ENCODE data around the gene SYT10.
"Not testable (repeated sequence)": the region's sequence is repeated elsewhere in the genome, so short reads cannot be mapped to it uniquely, and the experiment has no call there.

SYT10 gene, protein sequence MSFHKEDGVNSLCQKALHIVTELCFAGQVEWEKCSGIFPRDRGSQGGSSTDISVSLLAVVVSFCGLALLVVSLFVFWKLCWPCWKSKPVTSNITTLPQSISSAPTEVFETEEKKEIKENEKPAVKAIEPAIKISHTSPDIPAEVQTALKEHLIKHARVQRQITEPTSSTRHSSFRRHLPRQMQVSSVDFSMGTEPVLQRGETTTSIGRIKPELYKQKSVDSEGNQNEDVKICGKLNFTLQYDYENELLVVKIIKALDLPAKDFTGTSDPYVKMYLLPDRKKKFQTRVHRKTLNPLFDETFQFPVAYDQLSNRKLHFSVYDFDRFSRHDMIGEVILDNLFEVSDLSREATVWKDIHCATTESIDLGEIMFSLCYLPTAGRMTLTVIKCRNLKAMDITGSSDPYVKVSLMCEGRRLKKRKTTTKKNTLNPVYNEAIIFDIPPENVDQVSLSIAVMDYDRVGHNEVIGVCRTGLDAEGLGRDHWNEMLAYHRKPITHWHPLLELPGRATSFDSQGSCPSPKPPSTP

GRCh38 chr12:33439587-33440011, at the start of gene SYT10:
SYT10 (minus strand) TSS chr12:33439819; CDS start chr12:33439522, 297 bp downstream.
- DNase-seq, result no peak

- DNase-seq, result no peak
These were observed 48.4 kb upstream of the SYT10 start for GRCh38 chr12:33488036-33488435.

GRCh38 chr12:33486058-33486457, 46.4 kb upstream of the SYT10 start:
- no peak for DNase-seq

GRCh38 chr12:33484161-33484560, 44.5 kb upstream of the SYT10 start:
- DNase-seq, result no peak

DNA sequence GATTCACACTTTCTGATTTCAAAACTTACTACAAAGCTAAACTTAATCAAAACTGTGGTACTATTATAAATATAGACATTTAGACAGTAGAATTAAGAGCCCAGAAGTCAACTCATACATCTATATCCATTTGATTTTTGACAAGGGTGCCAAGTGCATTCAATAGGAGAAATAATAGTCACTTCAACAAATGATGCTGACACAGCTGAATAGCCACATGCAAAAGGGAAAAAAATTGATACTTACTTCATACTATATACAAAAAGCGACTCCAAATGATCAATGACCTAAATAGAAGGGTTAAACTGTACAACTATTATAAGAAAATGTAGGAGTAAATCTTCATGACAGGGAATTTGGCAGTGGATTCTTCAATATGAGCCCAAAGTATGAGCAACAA, 40.7 kb upstream of the SYT10 start:
- no peak for DNase-seq

DNA sequence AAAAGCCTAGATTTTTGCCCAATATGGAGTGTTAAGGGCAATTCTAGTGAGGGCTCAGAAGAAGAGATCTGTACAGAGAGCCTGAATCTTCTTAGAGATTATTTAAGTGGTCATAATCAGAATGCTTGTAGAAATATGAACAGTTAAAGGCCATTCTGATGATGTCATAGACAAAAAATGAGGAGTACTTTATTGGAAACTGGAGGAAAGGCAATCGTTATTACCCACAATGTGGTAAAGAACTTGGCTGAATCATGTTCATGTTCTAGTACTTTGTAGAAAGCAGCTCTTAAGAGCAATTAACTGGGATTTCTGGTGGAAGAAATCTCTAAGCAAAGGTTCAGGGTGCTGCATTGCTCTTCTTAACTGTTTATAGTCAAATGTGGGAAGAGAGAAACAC, 36.4 kb upstream of the SYT10 start:
- no peak for DNase-seq

DNA sequence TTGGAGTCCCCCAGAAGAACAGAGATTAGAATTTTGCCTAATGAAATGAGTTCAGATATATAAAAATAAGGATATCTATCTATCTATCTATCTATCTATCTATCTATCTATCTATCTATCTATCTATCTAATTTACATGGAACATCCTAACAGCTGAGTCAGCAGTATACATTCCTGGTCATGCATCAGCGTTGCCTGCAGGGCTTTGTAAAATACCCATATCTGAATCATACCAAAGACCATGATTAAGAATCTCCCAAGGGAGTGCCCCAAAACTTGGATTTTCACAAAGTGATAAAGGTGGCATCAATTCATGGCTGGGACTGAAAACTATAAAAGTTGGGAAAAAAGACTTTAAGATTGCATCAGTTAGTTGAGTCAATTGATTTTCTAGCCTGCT, 32.7 kb upstream of the SYT10 start:
- no peak for DNase-seq

DNA sequence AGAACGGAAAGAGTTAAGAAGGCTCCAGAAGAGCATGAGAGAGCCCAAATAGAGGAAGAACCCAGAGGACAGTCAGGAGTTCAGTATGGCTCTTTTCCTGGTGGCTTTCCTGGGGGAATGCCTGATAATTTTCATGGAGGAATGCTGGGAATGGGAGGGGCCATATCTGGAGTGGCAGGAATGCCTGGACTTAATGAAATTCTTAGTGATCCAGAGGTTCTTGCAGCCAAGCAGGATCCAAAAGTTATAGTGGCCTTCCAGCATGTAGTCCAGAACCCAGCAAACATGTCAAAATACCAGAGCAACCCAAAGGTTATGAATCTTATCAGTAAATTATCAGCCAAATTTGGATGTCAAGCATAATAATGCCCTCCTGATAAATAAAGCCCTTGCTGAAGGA, 15.5 kb upstream of the SYT10 start:
- DNase-seq, result no peak

DNA sequence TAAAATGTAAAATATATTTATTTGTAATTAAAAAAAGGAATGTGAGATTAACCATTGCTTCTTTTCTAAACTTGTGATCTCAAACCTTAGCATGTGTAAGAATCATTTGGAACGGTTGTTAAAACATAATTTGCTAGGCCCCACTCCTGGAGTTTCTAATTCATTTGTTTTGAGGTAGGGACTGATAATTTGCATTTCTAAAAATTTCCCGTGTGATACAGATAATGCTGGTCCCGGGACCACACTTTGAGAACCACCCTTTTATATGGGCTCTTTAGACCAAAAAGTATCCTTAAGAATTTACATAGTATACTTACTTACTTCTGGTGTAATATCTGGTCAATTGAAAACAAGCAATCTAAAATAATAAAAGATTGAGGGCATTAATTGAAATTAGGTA, 10.9 kb upstream of the SYT10 start:
- DNase-seq, result no peak

DNA sequence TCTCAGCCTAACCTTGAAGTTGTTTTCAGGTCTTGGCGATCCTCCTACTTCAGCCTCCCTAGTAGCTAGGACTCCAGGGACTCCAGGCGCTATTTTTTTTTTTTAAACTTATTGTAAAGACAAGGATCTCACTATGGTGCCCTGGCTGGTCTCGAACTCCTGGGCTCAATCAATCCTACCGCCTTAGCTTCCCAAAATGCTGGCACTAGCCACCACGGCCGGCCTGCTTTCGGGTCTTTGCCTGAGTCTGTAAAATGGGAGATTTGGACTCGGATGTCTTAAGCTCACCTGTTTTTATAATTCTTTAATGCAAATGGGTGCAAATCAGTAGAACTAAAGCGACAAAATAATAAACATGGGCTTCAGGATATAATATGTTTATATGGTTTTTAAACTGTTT, 858 bp upstream of the SYT10 start:
- no peak for DNase-seq

DNA sequence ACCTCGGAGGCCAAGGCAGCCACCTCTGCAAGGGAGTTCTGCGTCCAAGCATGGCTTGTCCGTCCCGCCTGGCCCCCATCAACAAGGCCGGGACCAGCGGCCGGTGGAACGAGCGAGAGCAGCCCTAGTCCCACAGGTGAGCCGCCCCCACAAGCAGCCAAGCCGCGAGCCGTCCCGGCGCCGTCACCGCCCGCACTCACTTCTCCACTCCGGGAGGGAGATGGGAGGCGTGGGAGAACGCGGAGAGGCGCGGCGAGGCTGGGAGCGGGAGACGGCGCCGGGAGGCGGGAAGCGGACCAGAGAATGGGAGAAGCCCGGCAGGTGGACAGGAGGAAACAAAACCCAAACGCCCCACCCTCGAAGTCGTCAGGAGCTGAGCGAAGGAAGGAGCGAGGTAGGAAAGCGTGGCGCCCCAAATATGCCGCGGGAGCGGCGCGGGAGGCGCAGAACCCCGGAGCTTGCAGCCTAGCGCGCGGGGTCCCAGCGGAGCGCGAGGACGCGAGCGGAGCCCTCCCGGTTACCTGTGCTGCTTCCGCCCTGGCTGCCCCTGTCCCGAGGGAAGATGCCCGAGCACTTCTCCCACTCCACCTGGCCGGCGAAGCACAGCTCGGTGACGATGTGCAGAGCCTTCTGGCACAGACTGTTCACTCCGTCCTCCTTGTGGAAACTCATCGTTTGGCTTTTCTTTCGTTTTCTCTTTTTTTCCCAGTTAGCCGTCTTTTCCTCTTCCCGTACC, 600 bp downstream of the SYT10 start:
- DNase-seq, result no peak

- no peak for DNase-seq
These were observed 1.4 kb downstream of the SYT10 start for GRCh38 chr12:33438025-33438772.

GRCh38 chr12:33437598-33437997, 2.0 kb downstream of the SYT10 start:
- no peak for DNase-seq

DNA sequence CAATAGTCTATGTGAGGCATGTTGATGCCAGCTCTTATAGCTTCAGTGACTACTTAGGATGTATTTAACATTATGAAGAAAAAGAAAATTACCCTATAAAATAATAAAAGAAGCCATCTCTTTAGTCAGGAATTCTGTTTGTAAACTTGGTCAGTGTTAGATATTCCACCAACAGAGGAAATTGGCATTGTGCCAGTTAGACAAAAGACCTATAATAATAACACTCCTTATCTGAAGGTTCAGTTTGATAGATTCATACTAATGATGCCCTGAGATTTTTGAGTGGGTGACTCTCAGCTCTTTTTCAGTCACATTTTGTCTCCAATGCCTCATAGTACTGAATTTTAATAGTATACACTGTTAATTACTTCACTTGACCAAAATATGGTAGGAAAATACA, 6.6 kb downstream of the SYT10 start:
- DNase-seq, result no peak

DNA sequence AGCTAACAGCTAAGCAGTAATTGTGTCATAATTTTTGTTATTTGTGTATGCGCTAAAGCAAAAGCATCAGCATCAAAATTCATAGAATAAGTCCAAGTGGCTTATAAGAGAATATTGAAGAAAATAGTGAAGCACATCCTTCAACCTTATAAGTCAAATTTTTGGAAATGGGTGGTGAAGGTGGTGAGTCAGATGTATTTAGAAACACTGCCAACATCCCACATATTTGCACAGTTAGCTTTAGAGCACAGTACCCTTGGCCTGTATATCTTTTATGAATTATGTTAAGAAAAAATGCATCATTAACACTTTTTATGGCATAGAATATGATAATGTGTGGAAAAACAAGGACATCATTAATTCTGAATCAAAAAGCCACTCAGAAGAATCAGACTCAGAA, 8.0 kb downstream of the SYT10 start:
- no peak for DNase-seq

- DNase-seq, result no peak
These were observed 10.2 kb downstream of the SYT10 start for GRCh38 chr12:33429468-33429867.

DNA sequence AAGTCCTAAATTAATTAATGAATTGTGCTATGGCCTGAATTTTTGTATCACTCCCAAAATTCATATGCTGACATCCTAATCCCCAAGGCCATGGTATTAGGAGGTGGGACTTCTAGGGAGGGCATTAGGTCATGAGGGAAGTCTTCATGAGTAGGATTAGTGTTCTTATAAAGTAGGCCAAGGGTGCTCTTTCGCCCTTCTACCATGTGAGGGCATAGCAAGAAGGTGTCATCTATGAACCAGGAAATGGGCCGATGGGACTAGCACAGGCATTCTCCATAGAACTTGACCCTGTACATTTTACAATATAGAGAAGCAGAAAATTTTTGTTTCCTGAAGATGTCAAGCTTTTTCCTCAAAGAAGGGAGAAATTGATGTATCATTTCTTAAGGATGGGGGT, 12.5 kb downstream of the SYT10 start:
- no peak for DNase-seq

DNA sequence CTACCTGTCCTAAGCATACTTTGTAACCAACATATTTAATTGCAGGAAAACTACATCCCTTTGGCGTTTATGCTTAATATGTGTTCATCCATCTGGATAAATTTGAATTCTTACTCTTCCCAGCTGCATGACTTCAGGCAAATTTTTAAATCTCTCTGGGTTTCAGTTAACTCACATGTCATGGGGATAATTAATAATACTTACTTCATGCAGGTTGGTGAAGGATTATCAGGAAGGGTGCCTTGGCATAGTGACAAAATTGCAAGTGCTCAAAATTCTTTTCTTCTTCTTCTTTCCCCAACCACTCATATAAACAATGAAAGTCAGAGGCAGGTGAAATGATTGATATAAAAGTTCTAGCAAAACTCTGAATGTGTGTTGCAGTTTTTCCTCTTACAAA, 15.9 kb downstream of the SYT10 start:
- no peak for DNase-seq

DNA sequence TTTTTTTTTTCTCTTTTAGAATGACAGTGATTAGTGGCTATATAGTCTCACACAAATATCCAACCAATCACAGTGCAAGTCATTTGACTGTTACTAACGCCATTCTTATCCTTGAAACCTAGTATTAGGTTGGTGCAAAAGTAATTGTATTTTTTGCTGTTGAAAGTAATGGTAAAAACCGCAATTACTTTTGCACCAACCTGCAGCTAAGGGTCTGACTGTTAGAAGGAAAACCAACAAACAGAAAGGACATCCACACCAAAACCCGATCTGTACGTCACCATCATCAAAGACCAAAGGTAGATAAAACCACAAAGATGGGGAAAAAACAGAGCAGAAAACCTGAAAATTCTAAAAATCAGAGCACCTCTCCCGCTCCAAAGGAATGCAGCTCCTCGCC, 27.2 kb downstream of the SYT10 start:
- not testable (repeated sequence) for DNase-seq

- no peak for DNase-seq
These were observed 56.1 kb downstream of the SYT10 start for GRCh38 chr12:33383503-33383902.

DNA sequence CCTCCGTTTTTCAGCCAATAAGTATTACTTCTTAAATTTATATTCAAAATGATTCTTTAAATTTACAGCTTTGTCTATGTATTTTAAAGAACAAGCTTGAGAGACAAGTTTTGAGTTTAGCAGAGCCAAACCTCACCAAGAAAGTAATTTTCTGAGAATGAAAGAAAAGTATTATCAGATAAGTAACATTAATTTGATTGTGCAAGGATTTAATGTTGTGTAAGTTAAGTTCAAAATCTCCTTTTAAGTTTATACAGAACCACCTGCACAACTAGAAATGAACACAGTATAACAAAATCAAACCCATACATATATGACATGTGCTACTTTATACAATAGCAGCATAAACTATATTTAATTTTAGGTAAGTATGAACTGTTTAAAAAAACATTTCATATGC, 63.5 kb downstream of the SYT10 start:
- no peak for DNase-seq

DNA sequence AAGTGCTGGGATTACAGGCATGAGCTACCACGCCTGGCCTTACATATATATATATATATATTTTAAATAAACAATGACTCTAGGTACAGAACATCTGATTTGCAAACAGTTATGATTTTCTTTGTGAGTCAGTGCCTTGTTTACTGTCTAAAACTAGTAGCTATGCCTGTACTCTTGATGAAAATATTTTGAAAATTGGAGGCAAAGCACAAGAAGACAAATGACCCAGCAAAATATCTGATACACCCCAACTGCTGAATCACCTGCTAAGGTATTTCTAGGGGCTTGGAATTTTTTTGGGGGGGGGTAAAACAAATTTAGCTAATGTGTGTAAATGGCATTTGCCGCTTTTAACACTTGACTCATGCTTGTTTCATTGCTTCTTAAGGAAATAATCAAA, 69.3 kb downstream of the SYT10 start:
- DNase-seq, result no peak

- no peak for DNase-seq
These were observed 82.4 kb downstream of the SYT10 start for GRCh38 chr12:33357181-33357580.

- DNase-seq, result no peak
These were observed 89.8 kb downstream of the SYT10 start for GRCh38 chr12:33349791-33350190.
